ENCODE data around the gene DTNA. TPM values are rescaled to one million over a fixed set of nuclear protein-coding genes. Genes with fewer than 3 reads are reported as not detected.
A peak's percentile ranks its signal among the peaks of the same experiment; 100 is the strongest.

Gene DTNA
- total and polyA plus RNA-seq, 9 donors = 58.1 to 84.2 (median 71.5) TPM

DNA sequence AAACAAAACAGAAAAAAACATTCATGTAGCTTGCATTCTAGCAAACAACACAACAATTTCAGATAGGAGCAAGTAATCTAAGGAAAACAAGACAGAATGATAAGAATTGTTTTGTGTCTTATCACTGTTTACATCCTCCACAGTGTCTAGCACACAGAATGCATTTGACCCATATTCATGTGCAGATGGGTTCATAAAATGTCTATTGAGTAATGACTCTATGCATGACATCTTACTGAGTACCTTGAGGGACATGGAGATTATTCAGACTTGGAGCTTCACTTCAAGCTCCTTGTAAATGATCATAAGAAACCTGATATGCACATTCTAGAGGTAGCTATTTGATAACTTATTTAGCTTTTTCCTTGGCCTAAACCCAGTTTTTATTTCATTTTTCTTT lies 69.0 kb downstream of the DTNA start:
- H3K27me3 ChIP-seq (ENCODE audit: control insufficient read depth, insufficient read depth, low read length) = no peaks in the 10 kb centered on the region
- H3K4me1 ChIP-seq (ENCODE audit: control insufficient read depth, insufficient read depth, low read length) = peaks cover 4% of the 10 kb centered on the region
- no peaks in the 10 kb centered on the region for H3K9me3 ChIP-seq (replicated peaks; ENCODE audit: control insufficient read depth, low read depth, low read length)
- no peak overlapping the region for H3K4me3 ChIP-seq (ENCODE audit: low read length)
- no peak for DNase-seq
- H3K36me3 ChIP-seq (ENCODE audit: control insufficient read depth, insufficient read depth, low read length) = no peaks in the 10 kb centered on the region
- H3K27ac ChIP-seq (ENCODE audit: low read length) = no peak overlapping the region

DNA sequence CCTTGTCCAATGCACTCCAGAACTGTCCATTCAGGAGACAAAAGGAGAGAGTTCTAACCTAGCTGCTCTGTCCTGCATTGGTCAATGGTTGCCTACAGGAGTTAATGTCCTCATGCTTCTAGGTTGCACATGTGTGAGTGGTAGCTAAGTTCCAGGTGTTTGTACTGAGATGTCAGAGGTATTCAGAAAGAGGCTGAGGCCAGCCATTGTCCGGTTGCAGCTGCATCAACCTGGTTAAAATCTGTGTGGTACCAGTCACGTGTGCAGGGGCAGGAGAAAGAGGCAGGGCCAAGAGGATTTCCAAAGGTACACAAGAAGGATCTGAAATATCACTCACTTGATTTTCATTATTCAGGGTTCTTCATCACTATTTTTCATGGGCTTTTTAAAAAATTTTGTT lies 70.8 kb downstream of the DTNA start:
- Histone ChIP-seq H3K27ac (ENCODE audit: low read length) (no peak overlapping the region), H3K27me3 (ENCODE audit: control insufficient read depth, insufficient read depth, low read length) (no peaks in the 10 kb centered on the region)
- 64% methylated on average over 2 of the region's 2 CpGs for WGBS (ENCODE audit: insufficient coverage)

DNA sequence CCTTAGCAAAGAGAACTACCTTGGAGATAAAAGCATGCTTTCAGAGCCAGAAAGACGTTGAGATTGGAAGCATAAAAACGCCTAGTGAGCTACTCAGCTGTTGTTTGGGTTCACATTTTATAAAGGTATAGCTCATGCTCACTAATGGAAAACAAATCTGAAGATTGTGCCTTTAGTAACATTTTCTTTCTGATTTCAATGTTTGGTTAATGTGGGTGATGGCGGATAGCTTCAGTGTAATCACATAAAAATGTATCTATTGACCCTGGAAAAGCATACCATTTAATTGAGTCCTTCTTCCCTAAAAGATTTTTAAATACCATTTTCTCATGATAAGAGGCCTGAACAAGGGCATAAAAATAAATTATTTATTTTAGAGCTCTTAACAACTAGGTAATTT lies 73.4 kb downstream of the DTNA start:
- Histone ChIP-seq H3K27me3 (ENCODE audit: control insufficient read depth, insufficient read depth, low read length) (no peaks in the 10 kb centered on the region), H3K9me3 (replicated peaks; ENCODE audit: control insufficient read depth, low read depth, low read length) (no peaks in the 10 kb centered on the region), H3K4me3 (ENCODE audit: low read length) (no peak overlapping the region), H3K27ac (ENCODE audit: low read length) (no peak overlapping the region), H3K36me3 (ENCODE audit: control insufficient read depth, insufficient read depth, low read length) (no peaks in the 10 kb centered on the region), H3K4me1 (ENCODE audit: control insufficient read depth, insufficient read depth, low read length) (no peaks in the 10 kb centered on the region)
- no peak for DNase-seq
- 40% methylated on average over 1 of the region's 3 CpGs for WGBS (ENCODE audit: insufficient coverage)

More for the DNA sequence above, 70.8 kb downstream of the DTNA start:
- no peaks in the 10 kb centered on the region for H3K9me3 ChIP-seq (replicated peaks; ENCODE audit: control insufficient read depth, low read depth, low read length)
- no peak for DNase-seq
- H3K36me3 ChIP-seq (ENCODE audit: control insufficient read depth, insufficient read depth, low read length) = no peaks in the 10 kb centered on the region
- no peak overlapping the region for H3K4me3 ChIP-seq (ENCODE audit: low read length)
- peaks cover 2% of the 10 kb centered on the region for H3K4me1 ChIP-seq (ENCODE audit: control insufficient read depth, insufficient read depth, low read length)

DNA sequence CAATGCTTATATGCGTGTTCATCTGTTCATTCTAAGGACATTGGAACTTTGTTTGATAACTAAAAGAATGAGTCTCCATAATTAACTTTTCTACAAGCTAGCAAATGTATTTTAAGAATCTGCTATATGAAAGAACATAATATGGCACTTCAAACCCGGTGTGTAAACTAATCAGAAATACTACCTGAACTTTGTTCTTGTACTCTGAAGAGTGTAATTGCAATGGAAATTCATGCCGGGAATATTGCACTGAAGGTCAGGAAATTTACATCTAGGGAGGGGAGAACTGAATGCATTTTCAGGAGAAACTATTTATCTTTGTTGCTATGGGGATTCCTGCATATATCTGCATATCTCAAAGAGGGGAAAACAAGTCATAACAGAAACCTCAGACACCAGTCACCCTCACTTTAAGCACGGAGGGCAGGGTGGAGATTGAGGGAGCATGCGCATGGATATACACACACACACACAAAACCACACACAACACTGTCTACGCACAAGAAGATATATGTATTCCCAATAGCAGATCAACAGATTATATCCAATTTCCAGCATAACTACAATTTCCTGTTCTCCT lies 76.2 kb downstream of the DTNA start:
- Histone ChIP-seq H3K27me3 (ENCODE audit: control insufficient read depth, insufficient read depth, low read length) (no peaks in the 10 kb centered on the region), H3K4me1 (ENCODE audit: control insufficient read depth, insufficient read depth, low read length) (no peaks in the 10 kb centered on the region), H3K36me3 (ENCODE audit: control insufficient read depth, insufficient read depth, low read length) (no peaks in the 10 kb centered on the region), H3K27ac (ENCODE audit: low read length) (no peak overlapping the region), H3K9me3 (replicated peaks; ENCODE audit: control insufficient read depth, low read depth, low read length) (no peaks in the 10 kb centered on the region), H3K4me3 (ENCODE audit: low read length) (no peak overlapping the region)
- WGBS (ENCODE audit: insufficient coverage) = no CpG with 5 or more reads among the region's 6 CpGs
- DNase-seq = no peak

DNA sequence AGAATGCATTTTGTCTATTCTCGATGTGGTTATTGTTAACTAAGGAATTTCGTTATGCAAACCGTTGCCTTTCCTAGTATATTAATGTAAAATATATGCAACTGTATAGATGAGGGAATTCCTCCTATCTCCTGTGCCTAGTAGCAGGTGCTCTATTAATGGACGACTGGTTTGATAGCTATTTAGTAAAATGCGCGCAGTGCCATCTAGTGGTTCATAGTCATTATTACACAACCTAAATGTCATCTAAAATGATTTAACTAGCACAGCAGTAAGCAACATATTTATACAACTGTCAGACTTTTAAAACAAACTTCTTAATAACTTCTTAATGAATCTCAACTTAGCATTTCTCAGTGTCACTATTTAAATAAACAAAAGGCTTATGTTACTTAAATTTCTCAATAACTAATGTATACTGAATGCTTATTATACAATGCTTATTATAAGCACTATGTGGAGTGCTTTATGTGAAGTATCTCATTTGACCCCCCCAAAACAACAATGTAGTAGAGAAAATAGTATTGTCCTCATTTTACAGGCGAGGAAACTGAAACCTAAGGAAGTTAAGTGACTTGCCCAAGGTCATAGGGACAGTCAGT lies 77.9 kb downstream of the DTNA start:
- Histone ChIP-seq H3K4me3 (ENCODE audit: low read length) (no peak overlapping the region), H3K27ac (ENCODE audit: low read length) (no peak overlapping the region), H3K4me1 (ENCODE audit: control insufficient read depth, insufficient read depth, low read length) (no peaks in the 10 kb centered on the region), H3K36me3 (ENCODE audit: control insufficient read depth, insufficient read depth, low read length) (no peaks in the 10 kb centered on the region), H3K9me3 (replicated peaks; ENCODE audit: control insufficient read depth, low read depth, low read length) (no peaks in the 10 kb centered on the region), H3K27me3 (ENCODE audit: control insufficient read depth, insufficient read depth, low read length) (no peaks in the 10 kb centered on the region)
- WGBS (ENCODE audit: insufficient coverage) = no CpG with 5 or more reads among the region's 7 CpGs
- DNase-seq = peak; percentile 66

DNA sequence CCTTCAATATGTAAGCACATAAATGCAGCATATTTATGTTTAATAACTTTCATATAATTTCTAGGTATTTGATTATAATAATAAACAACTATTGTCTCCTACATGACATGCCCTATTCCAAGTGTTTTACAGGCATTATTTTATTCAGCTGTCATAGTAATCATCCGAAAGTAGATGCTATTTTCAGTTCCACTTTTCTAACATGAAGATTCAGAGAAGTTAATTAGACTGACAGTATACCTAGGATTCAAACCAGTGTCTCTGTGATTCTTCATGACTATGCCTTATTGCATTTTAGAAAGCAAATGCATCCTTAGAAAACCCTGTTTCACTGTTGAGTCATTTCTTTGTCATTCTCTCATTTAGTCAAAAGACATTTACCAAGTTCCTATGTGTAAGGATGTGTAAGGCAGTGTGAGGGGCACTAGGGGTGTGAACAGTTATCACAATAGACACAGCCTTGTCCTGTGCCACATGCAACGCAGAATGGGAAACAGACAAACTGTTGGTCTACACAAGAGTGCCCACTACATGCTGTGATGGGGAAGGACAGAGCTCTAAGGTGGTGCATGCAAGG lies 79.8 kb downstream of the DTNA start:
- Histone ChIP-seq H3K4me1 (ENCODE audit: control insufficient read depth, insufficient read depth, low read length) (peaks cover 3% of the 10 kb centered on the region), H3K27me3 (ENCODE audit: control insufficient read depth, insufficient read depth, low read length) (no peaks in the 10 kb centered on the region), H3K36me3 (ENCODE audit: control insufficient read depth, insufficient read depth, low read length) (peaks cover 2% of the 10 kb centered on the region), H3K9me3 (replicated peaks; ENCODE audit: control insufficient read depth, low read depth, low read length) (no peaks in the 10 kb centered on the region), H3K27ac (ENCODE audit: low read length) (no peak overlapping the region), H3K4me3 (ENCODE audit: low read length) (no peak overlapping the region)
- no peak for DNase-seq
- 50% methylated on average over 1 of the region's 2 CpGs for WGBS (ENCODE audit: insufficient coverage)

DNA sequence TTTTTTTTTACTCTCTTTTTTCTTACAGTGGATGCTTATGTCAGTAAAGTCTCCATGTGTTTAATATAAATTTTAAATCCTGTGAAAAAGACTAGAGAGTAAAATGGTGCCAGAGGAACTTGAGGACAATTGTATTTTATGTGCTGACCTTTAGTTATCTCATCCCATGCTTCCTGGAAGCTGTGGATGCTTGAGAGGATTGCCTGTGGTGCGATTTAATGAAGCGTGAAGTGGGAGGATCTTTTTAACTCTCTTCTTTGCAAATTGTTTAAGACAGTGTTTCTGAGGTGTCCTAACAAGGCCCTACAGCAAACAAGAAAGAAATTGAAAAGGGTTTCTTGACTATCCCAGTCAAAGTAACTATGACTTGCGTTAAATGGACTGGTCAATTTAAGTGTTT lies 84.2 kb downstream of the DTNA start:
- Histone ChIP-seq H3K4me1 (ENCODE audit: control insufficient read depth, insufficient read depth, low read length) (peaks cover 17% of the 10 kb centered on the region), H3K27me3 (ENCODE audit: control insufficient read depth, insufficient read depth, low read length) (no peaks in the 10 kb centered on the region), H3K36me3 (ENCODE audit: control insufficient read depth, insufficient read depth, low read length) (peaks cover 2% of the 10 kb centered on the region), H3K27ac (ENCODE audit: low read length) (no peak overlapping the region), H3K9me3 (replicated peaks; ENCODE audit: control insufficient read depth, low read depth, low read length) (no peaks in the 10 kb centered on the region), H3K4me3 (ENCODE audit: low read length) (no peak overlapping the region)
- no peak for DNase-seq
- WGBS (ENCODE audit: insufficient coverage) = 64% methylated on average over 2 of the region's 3 CpGs

DNA sequence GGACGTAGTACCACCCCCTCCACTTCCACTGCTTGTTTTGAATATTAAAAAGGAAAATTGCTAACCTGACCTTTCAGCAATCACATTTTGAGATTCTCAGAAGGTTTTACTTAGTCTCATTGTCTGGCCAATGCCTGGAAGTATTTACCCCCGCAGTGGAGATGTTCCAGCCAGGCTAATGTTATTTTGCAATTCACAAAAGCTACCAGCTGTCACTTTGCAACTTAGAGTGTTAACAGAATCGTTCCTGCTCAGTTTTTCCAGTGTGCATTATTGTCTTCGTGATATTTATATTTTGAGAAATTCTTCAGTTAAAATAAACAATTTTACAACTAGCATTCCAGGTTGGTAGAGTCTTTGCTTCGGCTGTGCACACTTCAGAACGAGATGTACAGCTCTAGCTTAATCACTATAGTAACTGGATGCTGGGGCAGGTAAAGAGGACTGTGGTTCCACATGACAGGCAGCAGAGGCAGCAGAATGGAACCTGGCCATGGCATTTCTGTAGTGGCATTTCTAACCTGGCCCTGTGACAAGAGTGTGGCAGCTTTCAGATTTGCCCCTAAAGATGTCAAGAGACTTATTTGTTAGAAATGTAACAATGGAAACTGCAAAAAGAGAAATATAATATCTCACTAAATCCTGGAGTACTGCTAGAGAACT lies 85.1 kb downstream of the DTNA start:
- no peak for DNase-seq
- no peaks in the 10 kb centered on the region for H3K9me3 ChIP-seq (replicated peaks; ENCODE audit: control insufficient read depth, low read depth, low read length)
- WGBS (ENCODE audit: insufficient coverage) = 61% methylated on average over 2 of the region's 6 CpGs
- H3K27ac ChIP-seq (ENCODE audit: low read length) = no peak overlapping the region
- no peaks in the 10 kb centered on the region for H3K27me3 ChIP-seq (ENCODE audit: control insufficient read depth, insufficient read depth, low read length)
- peaks cover 2% of the 10 kb centered on the region for H3K36me3 ChIP-seq (ENCODE audit: control insufficient read depth, insufficient read depth, low read length)
- peaks cover 17% of the 10 kb centered on the region for H3K4me1 ChIP-seq (ENCODE audit: control insufficient read depth, insufficient read depth, low read length)
- H3K4me3 ChIP-seq (ENCODE audit: low read length) = no peak overlapping the region

DNA sequence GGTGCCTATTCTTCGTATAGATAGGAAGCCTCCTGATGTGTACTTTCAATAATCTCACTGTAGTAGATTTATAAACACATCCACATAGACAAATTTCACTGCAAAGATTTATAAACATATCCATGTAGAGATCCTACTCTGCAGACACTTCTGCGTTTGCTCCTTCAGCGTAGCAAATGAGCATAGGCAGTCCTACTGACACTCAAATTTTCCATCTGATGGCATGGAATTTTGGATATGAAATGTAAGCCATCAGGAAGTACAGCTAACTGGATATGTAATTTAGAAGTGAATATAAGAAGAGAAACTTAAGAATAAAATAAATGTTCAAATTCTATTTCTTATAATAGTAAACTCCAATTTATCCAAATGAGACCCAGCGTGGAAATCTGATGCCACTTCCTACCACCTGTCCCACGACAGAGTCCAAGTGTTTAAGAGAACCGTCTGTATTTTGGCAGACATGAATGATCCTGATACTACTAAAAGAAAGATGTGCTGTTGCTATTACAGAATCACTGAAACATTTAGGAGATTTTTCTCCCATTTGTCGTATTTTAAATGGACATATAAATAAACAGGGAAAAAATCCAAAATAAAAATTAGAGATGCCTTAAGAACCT lies 86.0 kb downstream of the DTNA start:
- peaks cover 17% of the 10 kb centered on the region for H3K4me1 ChIP-seq (ENCODE audit: control insufficient read depth, insufficient read depth, low read length)
- no CpG with 5 or more reads among the region's 7 CpGs for WGBS (ENCODE audit: insufficient coverage)
- peak; percentile 83 for DNase-seq
- H3K27me3 ChIP-seq (ENCODE audit: control insufficient read depth, insufficient read depth, low read length) = no peaks in the 10 kb centered on the region
- peak overlapping the region; percentile 16 for H3K27ac ChIP-seq (ENCODE audit: low read length)
- H3K36me3 ChIP-seq (ENCODE audit: control insufficient read depth, insufficient read depth, low read length) = peaks cover 2% of the 10 kb centered on the region
- H3K4me3 ChIP-seq (ENCODE audit: low read length) = no peak overlapping the region
- no peaks in the 10 kb centered on the region for H3K9me3 ChIP-seq (replicated peaks; ENCODE audit: control insufficient read depth, low read depth, low read length)

DNA sequence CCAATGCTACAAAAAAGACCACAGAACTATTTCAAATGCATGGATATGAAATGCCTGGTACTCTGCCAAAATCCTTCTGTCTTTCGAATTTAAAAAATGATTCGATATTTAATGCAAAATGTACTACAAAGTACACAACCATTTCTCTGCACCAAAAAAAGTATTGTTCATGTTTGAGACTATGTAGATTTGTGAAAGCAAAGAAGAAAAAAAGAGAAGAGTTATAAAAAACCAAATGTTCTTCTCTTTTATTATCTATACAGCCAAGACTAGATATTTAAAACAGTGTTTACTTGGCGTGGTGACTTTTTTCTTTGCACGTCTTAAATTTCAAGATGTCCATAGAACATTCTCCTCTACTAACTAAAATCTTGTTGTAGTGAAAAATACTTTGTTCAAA lies 89.2 kb downstream of the DTNA start:
- Histone ChIP-seq H3K9me3 (replicated peaks; ENCODE audit: control insufficient read depth, low read depth, low read length) (no peaks in the 10 kb centered on the region), H3K36me3 (ENCODE audit: control insufficient read depth, insufficient read depth, low read length) (no peaks in the 10 kb centered on the region), H3K4me3 (ENCODE audit: low read length) (no peak overlapping the region), H3K27me3 (ENCODE audit: control insufficient read depth, insufficient read depth, low read length) (no peaks in the 10 kb centered on the region), H3K4me1 (ENCODE audit: control insufficient read depth, insufficient read depth, low read length) (peaks cover 17% of the 10 kb centered on the region), H3K27ac (ENCODE audit: low read length) (no peak overlapping the region)
- no CpG with 5 or more reads among the region's 4 CpGs for WGBS (ENCODE audit: insufficient coverage)
- DNase-seq = no peak

All from muscle of leg (tissue), 11 donors.